HEK293 (cell line): ENCODE measurements around the gene UBAC2.

Source experiments
- CTCF ChIA-PET: fragments of 350-600 bp; formaldehyde crosslinking; extraction: SDS; loops from one replicate; lab custom pipeline; 2021; ENCODE audit warnings: antibody characterized with exemption; lab: Yijun Ruan, JAX
- POLR2A ChIA-PET: fragments of 300-600 bp; formaldehyde crosslinking; extraction: SDS; loops from one replicate; lab custom pipeline; 2020; ENCODE audit warnings: antibody characterized with exemption, inconsistent platforms; lab: Yijun Ruan, JAX
- H3K27ac ChIP-seq: fragments of 200-500 bp; sonication (Bioruptor generic); 2 replicates; pipeline ENCODE4 v1.5.1; 2014; ENCODE audit warnings: low read depth, low read length, control low read depth, inconsistent platforms; ENCODE audit errors: extremely low read depth
- H3K36me3 ChIP-seq, 2 experiments: fragments of 200-500 bp in 1 of 2; sonication (Bioruptor generic) in 1 of 2; 1 replicate in 1 of 2; 2 replicates in 1 of 2; pipeline ENCODE4 v1.5.1; 2014 to 2017; ENCODE audit warnings: inconsistent platforms in 2 of 2, low read length in 2 of 2; ENCODE audit not compliant: control insufficient read depth in 2 of 2, insufficient read depth in 1 of 2
- H3K4me1 ChIP-seq: fragments of 200-500 bp; sonication (Bioruptor generic); 2 replicates; pipeline ENCODE4 v1.5.1; 2014; ENCODE audit warnings: mild to moderate bottlenecking, low read length, inconsistent platforms; ENCODE audit not compliant: control insufficient read depth, insufficient read depth
- H3K4me3 ChIP-seq: 2 replicates; pipeline ENCODE4 v1.5.1; 2011; ENCODE audit warnings: low read depth, mild to moderate bottlenecking, control low read depth, low read length, moderate library complexity
- H3K9me3 ChIP-seq: fragments of 200-500 bp; sonication (Bioruptor generic); 2 replicates; pipeline ENCODE4 v1.5.1; 2014; ENCODE audit warnings: low read depth, low read length, inconsistent platforms; ENCODE audit not compliant: control insufficient read depth, insufficient read depth
- MEIS1 ChIP-seq: sonication (generic); formaldehyde crosslinking; IDR thresholded peaks from 2 replicates; pipeline ENCODE4 v1.8.1; 2022; ENCODE audit warnings: missing genetic modification reagents, mild to moderate bottlenecking, borderline replicate concordance
- PRDM2 ChIP-seq: fragments of 450-650 bp; formaldehyde crosslinking; IDR thresholded peaks from 2 replicates; pipeline ENCODE4 v1.5.1; 2016; ENCODE audit warnings: missing biosample characterization, missing genetic modification characterization, borderline replicate concordance
- TRIM28 ChIP-seq: IDR thresholded peaks from 2 replicates; pipeline ENCODE4 v1.6.1; 2011; ENCODE audit warnings: low read length, control low read depth, borderline replicate concordance
- WT1 ChIP-seq: fragments of 450-650 bp; formaldehyde crosslinking; IDR thresholded peaks from 2 replicates; pipeline ENCODE4 v1.5.1; 2016; ENCODE audit warnings: missing biosample characterization, missing genetic modification characterization
- ZNF514 ChIP-seq: fragments of 450-650 bp; formaldehyde crosslinking; IDR thresholded peaks from 2 replicates; pipeline ENCODE4 v1.5.1; 2016; ENCODE audit warnings: missing biosample characterization, missing genetic modification characterization
- ZNF585B ChIP-seq: fragments of 450-650 bp; formaldehyde crosslinking; IDR thresholded peaks from 2 replicates; pipeline ENCODE4 v1.5.1; 2016; ENCODE audit warnings: missing biosample characterization, missing genetic modification characterization
- ZNF707 ChIP-seq: fragments of 450-650 bp; formaldehyde crosslinking; IDR thresholded peaks from 2 replicates; pipeline ENCODE4 v1.5.1; 2016; ENCODE audit warnings: missing biosample characterization, missing genetic modification characterization
- ZSCAN30 ChIP-seq: fragments of 450-650 bp; IDR thresholded peaks from 2 replicates; pipeline ENCODE4 v1.5.1; 2018; ENCODE audit warnings: missing biosample characterization, mild to moderate bottlenecking, missing genetic modification characterization, moderate library complexity
- TF ChIP-seq, protein P1 (sequence below): fragments of 450-650 bp; formaldehyde crosslinking; IDR thresholded peaks from 2 replicates; pipeline ENCODE4 v1.5.1; 2016; ENCODE audit warnings: missing biosample characterization, missing genetic modification characterization
- TF ChIP-seq, protein P2 (sequence below): fragments of 450-650 bp; formaldehyde crosslinking; IDR thresholded peaks from 2 replicates; pipeline ENCODE4 v1.5.1; 2017; ENCODE audit warnings: missing biosample characterization, missing genetic modification characterization
- TF ChIP-seq, protein P3 (sequence below): fragments of 450-650 bp; formaldehyde crosslinking; IDR thresholded peaks from 2 replicates; pipeline ENCODE4 v1.5.1; 2016; ENCODE audit warnings: missing biosample characterization, missing genetic modification characterization

Gene UBAC2

GRCh38 chr13:99311748-99312492, 111.3 kb downstream of the UBAC2 start:
- H3K36me3 ChIP-seq: peaks cover 0 to 3% of the 10 kb centered on the region in 2 experiments; a peak in 1 of 3 replicates
- H3K4me3 ChIP-seq: no peak overlapping the region
- H3K9me3 ChIP-seq: no peaks in the 10 kb centered on the region
- POLR2A ChIA-PET: no interaction called here
- peaks cover 10% of the 10 kb centered on the region for H3K4me1 ChIP-seq
- H3K27ac ChIP-seq: no peak overlapping the region
- TF ChIP-seq ZNF585B (tag by site-specific recombination) (no peak), MEIS1 (CRISPR knock-in tag) (no peak), WT1 (tag by site-specific recombination) (no peak), TRIM28 (no peak), ZNF707 (no peak), ZSCAN30 (no peak)
- TF ChIP-seq, protein P1, sequence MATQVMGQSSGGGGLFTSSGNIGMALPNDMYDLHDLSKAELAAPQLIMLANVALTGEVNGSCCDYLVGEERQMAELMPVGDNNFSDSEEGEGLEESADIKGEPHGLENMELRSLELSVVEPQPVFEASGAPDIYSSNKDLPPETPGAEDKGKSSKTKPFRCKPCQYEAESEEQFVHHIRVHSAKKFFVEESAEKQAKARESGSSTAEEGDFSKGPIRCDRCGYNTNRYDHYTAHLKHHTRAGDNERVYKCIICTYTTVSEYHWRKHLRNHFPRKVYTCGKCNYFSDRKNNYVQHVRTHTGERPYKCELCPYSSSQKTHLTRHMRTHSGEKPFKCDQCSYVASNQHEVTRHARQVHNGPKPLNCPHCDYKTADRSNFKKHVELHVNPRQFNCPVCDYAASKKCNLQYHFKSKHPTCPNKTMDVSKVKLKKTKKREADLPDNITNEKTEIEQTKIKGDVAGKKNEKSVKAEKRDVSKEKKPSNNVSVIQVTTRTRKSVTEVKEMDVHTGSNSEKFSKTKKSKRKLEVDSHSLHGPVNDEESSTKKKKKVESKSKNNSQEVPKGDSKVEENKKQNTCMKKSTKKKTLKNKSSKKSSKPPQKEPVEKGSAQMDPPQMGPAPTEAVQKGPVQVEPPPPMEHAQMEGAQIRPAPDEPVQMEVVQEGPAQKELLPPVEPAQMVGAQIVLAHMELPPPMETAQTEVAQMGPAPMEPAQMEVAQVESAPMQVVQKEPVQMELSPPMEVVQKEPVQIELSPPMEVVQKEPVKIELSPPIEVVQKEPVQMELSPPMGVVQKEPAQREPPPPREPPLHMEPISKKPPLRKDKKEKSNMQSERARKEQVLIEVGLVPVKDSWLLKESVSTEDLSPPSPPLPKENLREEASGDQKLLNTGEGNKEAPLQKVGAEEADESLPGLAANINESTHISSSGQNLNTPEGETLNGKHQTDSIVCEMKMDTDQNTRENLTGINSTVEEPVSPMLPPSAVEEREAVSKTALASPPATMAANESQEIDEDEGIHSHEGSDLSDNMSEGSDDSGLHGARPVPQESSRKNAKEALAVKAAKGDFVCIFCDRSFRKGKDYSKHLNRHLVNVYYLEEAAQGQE (tag by site-specific recombination): peak; percentile 86
- CTCF ChIA-PET: interaction anchor here (1.2 kb wide), 1 partner anchor 135 kb away, joined by 3 read pairs; no protein-coding TSS in a partner anchor

DNA sequence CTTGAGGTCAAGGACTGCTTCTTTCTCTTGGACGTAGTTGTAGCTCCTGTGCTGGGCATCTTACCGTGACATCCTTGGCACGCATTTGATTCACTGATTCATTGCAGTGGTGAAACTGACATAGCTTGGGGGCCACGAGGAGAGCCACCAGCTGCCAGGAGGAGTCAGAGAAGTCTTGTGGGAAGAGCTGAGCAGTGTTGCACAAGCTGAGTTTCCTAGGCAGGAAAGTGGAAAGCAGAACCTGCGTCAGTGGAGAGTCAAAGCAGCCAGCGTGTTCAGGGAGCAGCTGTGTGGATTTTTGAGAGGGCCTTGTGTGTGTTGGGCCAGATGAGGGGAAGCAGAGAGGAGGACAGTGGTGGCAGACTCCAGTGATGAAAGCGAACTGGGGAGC, 111.8 kb downstream of the UBAC2 start:
- Histone ChIP-seq H3K9me3 (no peaks in the 10 kb centered on the region), H3K27ac (no peak overlapping the region), H3K36me3 (peaks cover 0 to 3% of the 10 kb centered on the region in 2 experiments; a peak in 1 of 3 replicates)
- POLR2A ChIA-PET: no interaction called here
- CTCF ChIA-PET: interaction anchor here (1.2 kb wide), 1 partner anchor 136 kb away, joined by 3 read pairs; no protein-coding TSS in a partner anchor
- no peak for TF ChIP-seq PRDM2
- no peak for TF ChIP-seq ZNF514 (tag by site-specific recombination)
- TF ChIP-seq, protein P2, sequence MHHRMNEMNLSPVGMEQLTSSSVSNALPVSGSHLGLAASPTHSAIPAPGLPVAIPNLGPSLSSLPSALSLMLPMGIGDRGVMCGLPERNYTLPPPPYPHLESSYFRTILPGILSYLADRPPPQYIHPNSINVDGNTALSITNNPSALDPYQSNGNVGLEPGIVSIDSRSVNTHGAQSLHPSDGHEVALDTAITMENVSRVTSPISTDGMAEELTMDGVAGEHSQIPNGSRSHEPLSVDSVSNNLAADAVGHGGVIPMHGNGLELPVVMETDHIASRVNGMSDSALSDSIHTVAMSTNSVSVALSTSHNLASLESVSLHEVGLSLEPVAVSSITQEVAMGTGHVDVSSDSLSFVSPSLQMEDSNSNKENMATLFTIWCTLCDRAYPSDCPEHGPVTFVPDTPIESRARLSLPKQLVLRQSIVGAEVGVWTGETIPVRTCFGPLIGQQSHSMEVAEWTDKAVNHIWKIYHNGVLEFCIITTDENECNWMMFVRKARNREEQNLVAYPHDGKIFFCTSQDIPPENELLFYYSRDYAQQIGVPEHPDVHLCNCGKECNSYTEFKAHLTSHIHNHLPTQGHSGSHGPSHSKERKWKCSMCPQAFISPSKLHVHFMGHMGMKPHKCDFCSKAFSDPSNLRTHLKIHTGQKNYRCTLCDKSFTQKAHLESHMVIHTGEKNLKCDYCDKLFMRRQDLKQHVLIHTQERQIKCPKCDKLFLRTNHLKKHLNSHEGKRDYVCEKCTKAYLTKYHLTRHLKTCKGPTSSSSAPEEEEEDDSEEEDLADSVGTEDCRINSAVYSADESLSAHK (tag by site-specific recombination): no peak
- TF ChIP-seq, protein P3, sequence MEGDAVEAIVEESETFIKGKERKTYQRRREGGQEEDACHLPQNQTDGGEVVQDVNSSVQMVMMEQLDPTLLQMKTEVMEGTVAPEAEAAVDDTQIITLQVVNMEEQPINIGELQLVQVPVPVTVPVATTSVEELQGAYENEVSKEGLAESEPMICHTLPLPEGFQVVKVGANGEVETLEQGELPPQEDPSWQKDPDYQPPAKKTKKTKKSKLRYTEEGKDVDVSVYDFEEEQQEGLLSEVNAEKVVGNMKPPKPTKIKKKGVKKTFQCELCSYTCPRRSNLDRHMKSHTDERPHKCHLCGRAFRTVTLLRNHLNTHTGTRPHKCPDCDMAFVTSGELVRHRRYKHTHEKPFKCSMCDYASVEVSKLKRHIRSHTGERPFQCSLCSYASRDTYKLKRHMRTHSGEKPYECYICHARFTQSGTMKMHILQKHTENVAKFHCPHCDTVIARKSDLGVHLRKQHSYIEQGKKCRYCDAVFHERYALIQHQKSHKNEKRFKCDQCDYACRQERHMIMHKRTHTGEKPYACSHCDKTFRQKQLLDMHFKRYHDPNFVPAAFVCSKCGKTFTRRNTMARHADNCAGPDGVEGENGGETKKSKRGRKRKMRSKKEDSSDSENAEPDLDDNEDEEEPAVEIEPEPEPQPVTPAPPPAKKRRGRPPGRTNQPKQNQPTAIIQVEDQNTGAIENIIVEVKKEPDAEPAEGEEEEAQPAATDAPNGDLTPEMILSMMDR (tag by site-specific recombination): no peak
- TF ChIP-seq, all 188 proteins: peak for 0
- H3K4me1 ChIP-seq: peaks cover 4% of the 10 kb centered on the region
- H3K4me3 ChIP-seq: no peak overlapping the region
